HK-2 (cell line): Measurements from ENCODE around the gene RNF148.
A peak's percentile ranks its signal among the peaks of the same experiment; 100 is the strongest.
"Not testable (repeated sequence)": the region's sequence is repeated elsewhere in the genome, so short reads cannot be mapped to it uniquely, and the experiment has no call there.

Experiments used
- DNase-seq: peaks from one replicate; pipeline ENCODE4 v3.0.0-alpha.2; 2018; ENCODE audit not compliant: unreplicated experiment

The RNF148 gene

DNA sequence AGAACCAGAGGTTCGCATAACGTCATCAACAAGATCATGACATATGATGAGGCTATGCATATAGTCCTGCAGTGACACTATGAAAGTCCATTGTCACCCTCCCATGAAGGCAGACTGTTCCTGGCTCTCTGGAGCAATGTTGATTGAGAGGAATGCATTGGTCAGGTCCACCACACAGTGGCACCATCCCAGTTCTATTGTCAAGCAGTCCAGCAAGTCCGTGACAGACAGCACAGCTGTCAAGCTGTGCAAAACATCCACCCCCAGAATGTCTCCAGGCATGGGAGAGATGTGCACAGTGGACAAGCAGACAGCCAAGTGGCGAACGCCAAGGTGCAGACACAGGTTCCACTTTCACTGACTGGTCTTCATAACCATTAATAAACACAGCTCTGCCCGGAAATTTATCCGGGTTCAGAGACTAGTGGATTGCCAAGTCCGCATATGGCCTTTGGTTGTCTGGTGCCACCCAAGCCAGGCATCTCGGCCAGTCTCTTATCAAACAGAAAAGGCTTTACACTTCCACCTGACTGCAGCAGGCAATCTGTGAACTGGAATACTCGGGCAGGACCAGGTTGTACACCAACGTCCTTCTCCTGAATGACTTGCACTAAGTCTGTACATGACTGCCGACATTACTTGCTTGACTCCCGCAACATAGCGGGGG is 11.0 kb downstream of the RNF148 start:
- no peak for DNase-seq

DNA sequence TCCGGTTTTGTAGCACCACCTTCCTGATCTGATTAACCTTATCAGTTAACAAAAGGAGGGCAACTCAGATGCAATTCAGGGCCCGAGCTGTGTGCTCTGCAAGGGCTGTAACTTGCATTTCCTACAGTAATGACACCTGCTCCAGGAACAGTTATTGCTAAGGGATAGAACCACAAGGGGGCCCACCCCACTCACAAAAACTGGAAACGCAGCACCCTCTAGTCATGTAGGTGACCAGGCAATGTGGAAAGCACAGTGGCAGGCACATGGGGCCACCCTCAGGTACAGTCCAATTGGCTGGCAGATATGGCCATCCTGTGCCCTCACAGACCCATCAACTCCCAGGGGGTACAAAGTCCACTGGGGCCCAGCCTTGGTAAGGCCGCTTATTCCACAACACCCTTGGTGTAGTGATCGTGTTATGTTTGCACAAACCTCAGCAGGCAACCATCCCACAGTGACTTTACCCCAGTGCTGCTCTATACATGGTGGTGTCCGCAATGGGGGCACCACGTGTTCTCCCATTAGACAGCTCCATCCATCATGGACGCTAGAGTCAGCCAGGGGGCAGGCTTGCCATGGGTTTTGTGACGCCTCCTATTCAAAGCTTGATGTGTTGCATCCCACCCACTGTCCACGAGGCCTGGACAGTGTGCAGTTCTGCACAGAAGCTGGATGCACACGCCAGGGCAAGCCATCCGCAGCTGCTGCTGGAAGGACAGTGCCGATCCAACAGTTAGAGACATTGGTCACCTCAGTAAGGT is 13.2 kb downstream of the RNF148 start:
- no peak for DNase-seq

DNA sequence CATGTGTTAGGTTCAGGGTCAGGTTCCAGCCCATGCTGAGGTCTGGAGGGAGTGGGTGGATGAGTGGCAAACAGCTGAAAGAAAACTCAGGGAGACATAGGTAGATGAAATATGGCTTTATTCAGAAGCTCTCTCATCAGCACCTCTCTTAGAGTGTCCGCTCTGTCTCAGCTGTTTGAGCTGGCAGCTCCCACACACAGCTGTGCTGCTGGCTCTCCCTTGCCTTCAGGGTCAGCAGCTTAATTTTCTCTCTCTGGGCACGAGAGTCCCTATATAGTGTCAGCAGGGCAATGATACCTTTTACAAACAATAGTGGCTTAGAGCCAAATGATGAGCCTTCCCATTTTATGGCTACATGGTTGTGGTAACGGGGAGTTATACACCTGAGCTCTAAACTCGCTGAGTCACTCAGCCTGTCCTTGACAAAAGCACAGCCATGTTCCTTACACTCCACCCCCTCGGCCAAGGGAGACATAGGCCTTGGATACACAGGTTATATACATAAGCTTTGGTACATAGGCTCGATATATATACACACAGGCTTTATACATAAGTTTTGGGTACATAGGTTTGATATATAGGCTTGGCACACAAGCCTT is 14.2 kb downstream of the RNF148 start:
- DNase-seq = no peak

DNA sequence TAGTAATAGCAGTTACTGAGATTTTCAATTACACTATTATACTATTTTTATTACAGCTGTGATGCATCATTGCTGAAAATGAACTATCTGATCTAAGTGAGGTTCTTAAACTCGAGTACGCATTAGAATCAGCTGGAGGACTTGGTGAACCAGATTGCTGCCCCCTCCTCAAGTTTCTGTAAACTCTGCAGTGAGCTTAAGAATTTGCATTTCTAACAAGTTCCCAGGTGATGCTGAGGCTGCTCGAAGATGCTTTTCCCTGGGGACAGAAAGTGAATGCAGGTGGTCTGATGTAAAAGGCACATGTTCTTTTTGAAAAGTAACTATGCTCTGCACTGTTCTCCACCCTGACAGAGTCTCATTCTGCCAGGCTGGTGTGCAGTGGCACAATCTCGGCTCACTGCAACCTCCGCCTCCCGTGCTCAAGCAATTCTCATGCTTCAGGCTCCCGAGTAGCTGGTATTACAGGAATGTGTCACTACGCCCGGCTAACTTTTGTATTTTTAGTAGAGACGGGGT is 16.3 kb downstream of the RNF148 start:
- no peak for DNase-seq

DNA sequence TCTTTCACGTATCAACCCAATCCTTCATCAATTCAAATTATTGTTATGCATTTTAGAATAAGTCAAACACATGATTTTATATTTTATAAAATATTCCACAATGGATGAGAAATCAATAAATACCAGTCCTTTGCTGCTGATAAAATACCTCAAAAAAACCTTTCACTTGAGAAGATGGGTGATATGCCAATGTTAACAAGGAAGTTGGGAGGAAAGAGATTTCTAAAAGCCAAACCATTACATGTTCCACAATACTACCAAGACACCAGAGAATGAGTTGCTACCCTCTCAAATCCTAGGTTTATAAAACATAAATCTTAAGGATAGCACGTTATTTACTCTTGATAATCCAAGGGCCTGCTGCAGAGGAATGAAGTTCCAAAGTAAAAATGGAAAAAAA is 18.2 kb downstream of the RNF148 start:
- no peak for DNase-seq

DNA sequence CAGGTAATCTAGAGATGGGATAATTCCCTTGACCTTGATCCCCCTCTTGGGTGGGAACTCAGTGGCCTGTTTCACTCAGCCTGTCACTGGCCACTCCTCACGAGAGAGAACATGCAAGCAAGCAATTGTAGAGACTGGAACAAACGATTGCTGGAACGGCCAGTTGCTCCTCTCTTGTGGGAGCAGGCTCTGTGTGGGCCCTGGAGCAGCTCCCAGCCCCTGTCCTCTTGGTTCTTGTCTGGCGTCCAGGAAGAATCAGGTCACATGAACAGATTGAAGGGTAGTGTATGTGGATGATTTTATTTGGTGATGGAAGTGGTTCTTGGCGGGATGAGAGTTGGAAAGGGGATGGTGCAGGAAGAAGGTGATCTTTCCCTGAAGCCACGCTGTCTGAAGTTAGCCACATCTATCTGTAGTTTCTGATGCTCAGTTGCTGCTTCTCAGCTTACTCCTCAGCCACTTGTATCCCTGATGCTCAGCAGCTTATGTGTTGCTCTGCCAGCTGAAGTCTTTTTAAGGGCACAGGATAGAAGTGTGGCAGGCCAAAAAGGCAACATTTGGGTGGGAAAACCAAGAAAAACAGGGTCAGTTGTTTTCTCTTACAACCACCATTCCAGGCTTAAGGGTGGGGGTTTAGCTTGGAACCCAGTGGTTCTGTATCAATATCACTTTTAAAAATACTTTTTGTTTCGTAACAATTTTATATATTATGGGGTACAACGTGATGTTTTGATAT is 19.7 kb downstream of the RNF148 start:
- DNase-seq = no peak

DNA sequence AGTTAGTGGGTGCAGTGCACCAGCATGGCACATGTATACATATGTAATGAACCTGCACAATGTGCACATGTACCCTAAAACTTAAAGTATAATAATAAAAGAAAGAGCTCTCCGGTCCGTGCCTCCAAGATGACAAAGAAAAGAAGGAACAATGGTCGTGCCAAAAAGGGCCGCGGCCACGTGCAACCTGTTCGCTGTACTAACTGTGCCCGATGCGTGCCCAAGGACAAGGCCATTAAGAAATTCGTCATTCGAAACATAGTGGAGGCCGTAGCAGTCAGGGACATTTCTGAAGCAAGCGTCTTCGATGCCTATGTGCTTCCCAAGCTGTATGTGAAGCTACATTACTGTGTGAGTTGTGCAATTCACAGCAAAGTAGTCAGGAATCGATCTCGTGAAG is 21.5 kb downstream of the RNF148 start:
- not testable (repeated sequence) for DNase-seq

DNA sequence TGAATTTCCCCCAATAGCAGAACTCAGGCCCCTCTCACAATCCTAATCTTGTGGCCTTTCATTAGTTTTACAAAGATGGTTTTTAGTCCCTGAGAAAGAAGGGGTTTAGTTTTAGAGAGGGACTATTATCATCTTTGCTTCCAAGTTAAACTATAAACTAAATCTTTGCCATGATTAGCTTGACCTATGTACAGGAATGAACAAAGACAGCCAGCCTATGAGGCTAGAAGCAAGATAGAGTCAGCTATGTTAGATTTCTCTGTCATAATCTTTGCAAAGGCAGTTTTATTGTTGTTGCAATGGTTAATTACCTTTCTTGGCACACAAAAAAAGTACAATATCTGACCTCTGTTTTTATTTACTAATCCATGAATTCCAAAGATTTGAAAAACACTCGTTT is 22.9 kb downstream of the RNF148 start:
- no peak for DNase-seq

DNA sequence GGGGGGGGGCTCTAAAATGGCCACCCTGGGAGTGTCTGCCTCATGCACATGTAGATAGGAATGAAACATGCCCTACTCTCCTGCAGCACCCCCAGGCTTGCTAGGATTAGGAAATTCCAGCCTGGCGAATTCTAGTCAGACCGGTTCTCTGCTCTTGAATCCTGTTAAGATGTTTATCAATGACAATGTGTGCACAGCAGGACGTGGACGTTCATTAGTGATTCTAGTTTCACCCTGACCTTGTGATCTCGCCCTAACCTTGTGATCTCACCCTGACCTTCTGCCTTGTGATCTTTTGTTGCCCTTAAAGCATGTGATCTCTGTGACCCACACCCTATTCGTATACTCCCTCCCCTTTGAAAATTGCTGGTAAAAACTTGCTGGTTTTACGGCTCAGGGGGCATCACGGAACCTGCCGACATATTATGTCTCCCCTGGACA is 23.4 kb downstream of the RNF148 start:
- DNase-seq = peak; percentile 14

DNA sequence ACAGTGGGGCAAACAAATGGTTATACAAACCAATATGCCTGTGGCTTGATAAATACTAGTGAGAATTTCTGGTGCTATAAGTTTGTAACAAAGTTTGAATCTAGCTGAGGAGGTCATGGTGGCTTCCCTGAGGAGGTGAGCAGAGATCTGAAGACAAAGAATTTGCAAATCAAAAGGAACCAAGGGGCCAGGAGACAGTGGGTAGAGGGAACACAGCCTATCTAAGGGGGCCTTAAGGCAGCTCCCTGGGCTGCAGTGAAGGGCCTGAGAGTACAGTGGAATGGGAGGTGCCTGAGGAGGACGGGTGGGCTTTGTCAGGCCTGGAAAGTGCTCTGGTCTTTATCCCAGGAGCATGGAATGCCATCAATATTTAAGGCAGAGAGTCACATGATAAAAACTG is 25.6 kb downstream of the RNF148 start:
- DNase-seq = no peak

DNA sequence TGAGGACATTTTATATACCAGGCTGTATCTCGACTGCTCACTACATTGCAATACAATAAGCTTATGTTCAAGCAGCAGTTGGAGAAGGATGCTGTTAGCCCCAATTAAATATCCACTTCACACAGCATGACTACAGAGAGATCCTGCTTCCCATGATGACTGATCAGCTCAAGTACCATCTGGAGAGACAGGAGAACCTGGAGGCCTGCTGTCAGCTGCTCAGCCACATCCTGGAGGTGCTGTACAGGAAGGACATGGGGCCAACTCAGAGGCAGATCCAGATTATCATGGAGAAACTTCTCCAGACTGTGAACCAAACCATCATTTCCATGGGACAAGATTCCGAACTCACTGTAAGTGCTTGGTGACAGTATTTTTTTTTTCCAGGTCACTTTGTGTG is 26.3 kb downstream of the RNF148 start:
- DNase-seq = no peak

DNA sequence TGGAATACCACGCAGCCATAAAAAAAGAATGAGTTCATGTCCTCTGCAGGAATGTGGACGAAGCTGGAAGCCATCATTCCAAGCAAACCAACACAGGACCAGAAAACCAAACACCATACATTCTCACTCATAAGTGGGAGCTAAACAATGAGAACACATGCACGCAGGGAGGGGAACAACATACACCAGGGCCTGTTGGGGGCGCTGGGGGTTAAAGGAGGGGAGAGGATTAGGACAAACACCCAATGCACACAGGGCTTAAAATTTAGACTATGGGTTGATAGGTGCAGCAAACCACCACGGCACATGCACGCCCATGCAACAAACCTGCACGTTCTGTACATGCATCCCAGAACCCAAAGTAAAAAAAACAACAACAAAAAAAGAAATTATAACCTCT is 27.1 kb downstream of the RNF148 start:
- no peak for DNase-seq

DNA sequence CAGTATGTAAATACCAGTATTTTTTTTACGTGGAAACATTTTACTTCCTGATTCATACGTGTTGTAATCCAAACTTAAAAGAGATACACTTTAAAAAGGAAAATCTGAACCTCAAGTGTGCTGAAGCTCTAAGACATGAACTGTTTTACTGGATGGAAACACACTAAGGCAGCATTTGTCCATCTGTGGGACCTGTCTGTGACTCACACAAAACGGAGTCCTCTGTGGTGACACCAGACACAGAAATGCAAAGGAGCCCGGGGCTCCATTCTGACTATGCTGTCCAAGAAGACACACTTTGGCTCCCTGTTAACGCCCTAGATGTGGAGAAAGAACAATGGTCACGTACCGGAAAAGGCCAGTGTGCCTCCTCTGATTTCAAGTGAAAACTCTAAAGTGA is 27.7 kb downstream of the RNF148 start:
- no peak for DNase-seq

DNA sequence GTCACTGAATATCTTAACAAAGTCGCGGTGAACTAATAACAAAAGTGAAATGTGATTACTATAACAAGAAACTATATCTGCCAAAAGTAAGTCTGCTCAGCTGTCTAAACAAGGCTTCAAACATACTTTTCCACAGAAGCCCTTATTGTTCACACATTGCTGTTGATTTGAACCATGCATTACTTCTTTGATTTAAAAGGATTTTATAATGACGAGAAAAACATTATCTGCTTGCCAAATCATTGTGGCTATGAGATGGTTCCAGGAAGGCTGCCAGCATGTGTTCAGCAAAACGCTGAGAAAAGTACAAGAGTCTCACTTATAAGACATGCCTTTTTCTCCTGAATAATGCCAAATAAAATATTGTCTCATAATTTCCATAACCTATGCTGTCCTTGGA is 28.2 kb downstream of the RNF148 start:
- DNase-seq = no peak

DNA sequence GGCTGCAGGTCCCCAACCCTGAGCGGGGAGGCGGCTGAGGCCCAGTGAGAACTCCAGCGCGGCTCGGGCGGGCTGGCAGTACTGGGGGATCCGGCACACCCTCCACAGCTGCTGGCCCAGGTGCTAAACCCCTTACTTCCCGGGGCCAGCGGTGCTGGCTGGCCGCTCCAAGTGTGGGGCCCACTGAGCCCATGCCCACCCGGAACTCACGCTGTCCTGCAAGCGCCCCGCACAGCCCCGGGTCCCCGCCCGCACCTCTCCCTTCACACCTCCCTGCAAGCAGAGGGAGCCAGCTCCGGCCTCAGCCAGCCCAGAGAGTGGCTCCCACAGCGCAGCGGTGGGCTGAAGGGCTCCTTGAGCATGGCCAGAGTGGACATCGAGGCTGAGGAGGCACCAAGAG is 28.8 kb downstream of the RNF148 start:
- no peak for DNase-seq

DNA sequence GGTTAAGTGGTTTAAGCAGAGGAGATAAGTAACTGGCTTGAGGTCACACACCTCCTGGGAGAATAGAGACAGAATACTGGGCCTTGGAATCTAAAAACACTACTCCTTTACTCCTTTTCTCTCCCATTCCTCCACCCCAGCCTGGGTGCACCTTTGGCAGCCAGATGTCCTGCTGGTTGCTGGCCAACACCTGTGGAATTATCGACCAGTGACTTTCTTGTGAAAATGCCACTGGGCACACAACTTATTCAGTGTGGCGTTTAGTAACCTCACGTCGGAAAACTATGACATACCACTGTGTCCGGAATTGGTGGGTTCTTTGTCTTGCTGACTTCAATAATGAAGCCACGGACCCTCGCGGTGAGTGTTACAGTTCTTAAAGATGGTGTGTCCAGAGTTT is 30.2 kb downstream of the RNF148 start:
- DNase-seq = no peak

DNA sequence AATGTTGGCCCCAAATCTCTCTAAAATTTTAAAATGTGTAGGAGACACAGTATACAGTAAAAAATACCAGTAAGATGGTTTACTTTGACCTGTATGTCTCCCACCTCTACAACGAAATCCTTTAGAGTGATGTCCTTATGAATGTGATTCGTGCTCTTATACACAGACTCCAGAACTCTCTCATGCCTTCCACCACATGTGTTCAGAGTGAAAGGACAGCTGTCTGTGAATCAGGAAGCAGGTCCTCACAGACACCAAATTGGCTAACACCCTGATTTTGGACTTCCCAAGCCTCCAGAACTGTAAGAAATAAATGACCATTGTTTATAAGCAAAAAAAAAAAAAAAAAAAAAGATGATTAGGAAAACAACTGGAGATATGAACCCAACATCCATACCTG is 39.0 kb downstream of the RNF148 start:
- DNase-seq = no peak

DNA sequence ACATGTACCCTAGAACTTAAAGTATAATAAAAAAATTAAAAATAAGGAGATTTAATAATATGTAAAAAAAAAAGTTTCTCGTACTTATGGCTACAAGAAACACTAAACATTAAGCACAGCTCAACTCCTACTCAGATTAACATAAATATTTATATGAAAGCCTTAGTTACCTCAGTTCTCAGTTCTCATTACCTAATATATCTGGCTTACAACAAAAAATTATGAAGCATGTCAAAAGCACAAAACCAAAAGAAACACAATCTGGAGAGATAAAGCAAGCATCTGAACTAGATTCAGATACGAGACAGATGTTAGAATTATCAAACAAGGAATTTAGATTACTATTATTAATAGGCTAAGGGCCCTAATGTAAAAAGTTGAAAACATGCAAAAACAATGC is 43.9 kb downstream of the RNF148 start:
- no peak for DNase-seq

DNA sequence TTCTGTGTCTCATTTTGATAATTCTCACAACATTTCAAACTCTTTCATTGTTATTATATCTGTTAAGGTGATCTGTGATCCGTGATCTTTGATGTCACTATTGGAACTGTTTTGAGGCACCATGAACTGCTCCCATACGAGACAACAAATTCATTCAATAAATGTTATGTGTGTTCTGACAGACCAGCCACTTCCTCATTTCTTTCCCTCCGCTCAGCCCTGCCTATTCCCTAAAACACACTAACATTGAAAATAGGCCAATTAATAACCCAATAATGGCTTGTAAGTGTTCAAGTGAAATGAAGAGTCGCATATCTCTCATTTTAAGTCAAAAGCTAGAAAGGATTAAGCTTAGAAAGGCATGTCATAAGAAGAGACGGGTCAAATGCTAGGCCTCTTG is 49.0 kb downstream of the RNF148 start:
- DNase-seq = no peak

DNA sequence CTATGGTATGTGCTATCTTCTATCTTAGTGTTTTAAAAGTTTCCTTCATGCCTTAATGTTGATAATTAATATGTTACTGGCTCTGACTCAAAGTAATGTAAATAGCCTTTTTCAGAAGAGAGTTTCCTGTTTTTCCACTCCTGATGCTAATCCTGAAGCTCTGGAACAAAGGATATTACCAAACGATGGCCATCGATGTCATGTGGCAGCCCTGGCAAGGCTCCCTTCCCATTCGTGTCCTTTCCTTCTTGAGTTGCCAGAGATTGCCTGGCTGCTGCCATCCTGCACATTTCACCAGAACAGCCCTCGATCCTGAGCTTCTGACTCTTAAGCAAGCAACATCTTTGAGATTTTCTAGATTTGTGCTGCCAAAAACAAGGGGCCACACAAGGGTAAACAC is 49.8 kb downstream of the RNF148 start:
- DNase-seq = no peak
